Nephron (organoid): ENCODE data around the gene MAPK8.

Source experiments
- H3K27ac Mint-ChIP-seq, 3 experiments: 2 replicates each; pipeline ENCODE4 v1.8.0; 2020; ENCODE audit warnings: mixed read lengths in 3 of 3, mild to moderate bottlenecking in 2 of 3, moderate library complexity in 1 of 3
- H3K27me3 Mint-ChIP-seq: 2 replicates; pipeline ENCODE4 v1.8.0; 2021; ENCODE audit warnings: low read depth, mild to moderate bottlenecking, moderate library complexity, mixed read lengths
- H3K36me3 Mint-ChIP-seq: 2 replicates; pipeline ENCODE4 v1.8.0; 2020; ENCODE audit warnings: low read depth, mixed read lengths
- H3K4me1 Mint-ChIP-seq: 2 replicates; pipeline ENCODE4 v1.8.0; 2020; ENCODE audit warnings: mixed read lengths
- H3K4me3 Mint-ChIP-seq, 3 experiments: 2 replicates each; pipeline ENCODE4 v1.8.0; 2020; ENCODE audit warnings: mild to moderate bottlenecking in 3 of 3, mixed read lengths in 3 of 3, moderate library complexity in 2 of 3
- H3K9me3 Mint-ChIP-seq: 2 replicates; pipeline ENCODE4 v1.8.0; 2020; ENCODE audit warnings: mixed read lengths
- CTCF ChIP-seq, 3 experiments: fragments of 200-600 bp; sonication (generic); IDR thresholded peaks; one replicate each; pipeline ENCODE4 v1.5.0; 2021; ENCODE audit warnings: antibody characterized with exemption in 3 of 3; ENCODE audit not compliant: unreplicated experiment in 3 of 3

Gene MAPK8

GRCh38 chr10:48478469-48478868, 172.0 kb downstream of the MAPK8 start:
- Mint-ChIP-seq H3K27me3 (peaks cover 4% of the 10 kb centered on the region), H3K4me1 (peaks cover 15% of the 10 kb centered on the region), H3K4me3 (no peak overlapping the region), H3K36me3 (no peaks in the 10 kb centered on the region), H3K9me3 (peaks cover 2% of the 10 kb centered on the region), H3K27ac (no peak overlapping the region)
- TF ChIP-seq CTCF (IDR thresholded peaks at IDR 0.05; ENCODE audit: unreplicated experiment in 3 of 3): no peak

- peaks cover 2% of the 10 kb centered on the region for H3K9me3 Mint-ChIP-seq
- H3K4me3 Mint-ChIP-seq: no peak overlapping the region
- TF ChIP-seq CTCF (IDR thresholded peaks at IDR 0.05; ENCODE audit: unreplicated experiment in 3 of 3): no peak
- peaks cover 15% of the 10 kb centered on the region for H3K4me1 Mint-ChIP-seq
- H3K27ac Mint-ChIP-seq: no peak overlapping the region
- H3K36me3 Mint-ChIP-seq: no peaks in the 10 kb centered on the region
- peaks cover 4% of the 10 kb centered on the region for H3K27me3 Mint-ChIP-seq
Measured at GRCh38 chr10:48478980-48479811, 172.7 kb downstream of the MAPK8 start.

- H3K4me3 Mint-ChIP-seq: no peak overlapping the region
- H3K36me3 Mint-ChIP-seq: no peaks in the 10 kb centered on the region
- TF ChIP-seq CTCF (IDR thresholded peaks at IDR 0.05; ENCODE audit: unreplicated experiment in 3 of 3): no peak
- peaks cover 6% of the 10 kb centered on the region for H3K4me1 Mint-ChIP-seq
- H3K27me3 Mint-ChIP-seq: peaks cover 4% of the 10 kb centered on the region
- no peaks in the 10 kb centered on the region for H3K9me3 Mint-ChIP-seq
- no peak overlapping the region for H3K27ac Mint-ChIP-seq
Measured at GRCh38 chr10:48480397-48481374, 174.2 kb downstream of the MAPK8 start.

GRCh38 chr10:48481385-48481784, 174.9 kb downstream of the MAPK8 start:
- no peaks in the 10 kb centered on the region for H3K9me3 Mint-ChIP-seq
- peaks cover 6% of the 10 kb centered on the region for H3K4me1 Mint-ChIP-seq
- H3K36me3 Mint-ChIP-seq: no peaks in the 10 kb centered on the region

GRCh38 chr10:48482207-48482606, 175.7 kb downstream of the MAPK8 start:
- no peaks in the 10 kb centered on the region for H3K9me3 Mint-ChIP-seq
- no peak for TF ChIP-seq CTCF (IDR thresholded peaks at IDR 0.05; ENCODE audit: unreplicated experiment in 3 of 3)
- no peak overlapping the region for H3K27ac Mint-ChIP-seq
- H3K27me3 Mint-ChIP-seq: peaks cover 4% of the 10 kb centered on the region
- no peaks in the 10 kb centered on the region for H3K36me3 Mint-ChIP-seq
- H3K4me3 Mint-ChIP-seq: no peak overlapping the region
- H3K4me1 Mint-ChIP-seq: peaks cover under 1% of the 10 kb centered on the region

More at GRCh38 chr10:48481385-48481784, 174.9 kb downstream of the MAPK8 start:
- Mint-ChIP-seq H3K27ac (no peak overlapping the region), H3K27me3 (peaks cover 4% of the 10 kb centered on the region), H3K4me3 (no peak overlapping the region)
- TF ChIP-seq CTCF (IDR thresholded peaks at IDR 0.05; ENCODE audit: unreplicated experiment in 3 of 3): no peak
